ENCODE results near the gene ZNF668. TPM values are rescaled to one million over a fixed set of nuclear protein-coding genes. Genes with fewer than 3 reads are reported as not detected.

Gene ZNF668
- polyA plus RNA-seq, 1 of the 3 experiments (the other 2 are of a cell fraction), result 13.6 TPM

DNA sequence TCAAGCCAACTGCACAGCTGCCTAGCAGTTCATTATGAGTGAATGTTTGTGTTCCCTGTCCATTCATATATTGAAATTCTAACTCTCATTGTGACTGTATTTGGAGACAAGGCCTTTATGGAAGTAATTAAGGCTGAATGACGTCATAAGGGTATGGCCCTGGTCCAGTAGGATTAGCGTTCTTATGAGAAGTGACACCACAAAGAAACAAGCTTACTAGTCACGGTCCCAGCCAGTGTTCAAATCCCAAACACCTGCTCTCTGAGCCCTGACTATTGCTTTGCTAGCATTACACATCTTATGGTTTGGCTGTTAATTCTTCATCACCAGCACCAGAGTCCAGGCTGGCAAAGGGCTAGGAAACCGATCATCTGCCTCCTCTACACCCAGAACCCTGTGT lies 2.2 kb downstream of the ZNF668 start (continued):
- TF ChIP-seq, protein P1, sequence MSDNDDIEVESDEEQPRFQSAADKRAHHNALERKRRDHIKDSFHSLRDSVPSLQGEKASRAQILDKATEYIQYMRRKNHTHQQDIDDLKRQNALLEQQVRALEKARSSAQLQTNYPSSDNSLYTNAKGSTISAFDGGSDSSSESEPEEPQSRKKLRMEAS (IDR thresholded peaks at IDR 0.05; ENCODE audit: low read depth), result no peak
- TF ChIP-seq FOXJ3 (CRISPR knock-in tag; IDR thresholded peaks at IDR 0.05), result no peak
- TF ChIP-seq FOXM1 (IDR thresholded peaks at IDR 0.05; ENCODE audit: low read depth), result no peak
- TF ChIP-seq RCOR1 (IDR thresholded peaks at IDR 0.05; ENCODE audit: low read length), result no peak

- H3K9ac ChIP-seq, result no peak overlapping the region
- ChIA-PET POLR2A (no interaction called here), CTCF (interaction anchor here (0.8 kb wide), 1 partner anchor 82 kb away, joined by 3 read pairs; no protein-coding TSS in a partner anchor)
- no peaks in the 10 kb centered on the region for H3K9me3 ChIP-seq
- peaks cover 96% of the 10 kb centered on the region for H3K79me2 ChIP-seq (ENCODE audit: insufficient read depth)
- H3K27ac ChIP-seq (ENCODE audit: low read depth in 2 of 2, low read length in 1 of 2), result no peak overlapping the region
- H3K27me3 ChIP-seq (ENCODE audit: insufficient read depth), result no peaks in the 10 kb centered on the region
- H2AFZ ChIP-seq (ENCODE audit: low read depth), result no peak overlapping the region
- DNase-seq, result no peak
- H3K4me1 ChIP-seq (ENCODE audit: control insufficient read depth in 1 of 2, insufficient read depth in 2 of 2, low read depth in 1 of 2, low read length in 1 of 2), result peaks cover 3 to 17% of the 10 kb centered on the region in 2 experiments; a peak in 3 of 4 replicates
- H3K4me2 ChIP-seq, result no peak overlapping the region
- H3K9me2 ChIP-seq, result no peaks in the 10 kb centered on the region
- peaks cover 12% of the 10 kb centered on the region for H3F3A ChIP-seq (replicated peaks; ENCODE audit: insufficient read depth)
- TF ChIP-seq NFIC (IDR thresholded peaks at IDR 0.05; ENCODE audit: borderline replicate concordance) (no peak), CTCF (IDR thresholded peaks at IDR 0.05) (no peak), YY1 (IDR thresholded peaks at IDR 0.05; ENCODE audit: low read depth) (no peak), USF2 (IDR thresholded peaks at IDR 0.05; ENCODE audit: borderline replicate concordance, low read depth, low read length) (no peak), SIN3A (IDR thresholded peaks at IDR 0.05; ENCODE audit: borderline replicate concordance, low read depth, low read length) (no peak), GABPA (IDR thresholded peaks at IDR 0.05; ENCODE audit: low read depth) (no peak), SMC3 (IDR thresholded peaks at IDR 0.05; ENCODE audit: low read depth, low read length) (no peak), ELF1 (IDR thresholded peaks at IDR 0.05) (no peak), EP300 (IDR thresholded peaks at IDR 0.05; ENCODE audit: borderline replicate concordance in 1 of 2, low read depth in 1 of 2, low read length in 1 of 2) (no peak), REST (IDR thresholded peaks at IDR 0.05; ENCODE audit: low read depth, low read length) (no peak), GATA2 (CRISPR knock-in tag; IDR thresholded peaks at IDR 0.05) (no peak), MXI1 (IDR thresholded peaks at IDR 0.05; ENCODE audit: low read depth, low read length) (no peak), CHD2 (IDR thresholded peaks at IDR 0.05; ENCODE audit: low read length, partially characterized antibody) (no peak)
- TF ChIP-seq, protein P1 (IDR thresholded peaks at IDR 0.05; ENCODE audit: low read depth), result no peak
- H4K20me1 ChIP-seq (ENCODE audit: insufficient read depth), result no peaks in the 10 kb centered on the region
- H3K36me3 ChIP-seq (replicated peaks in 1 of 2; ENCODE audit: control insufficient read depth in 1 of 2, insufficient read depth in 2 of 2, low read length in 1 of 2), result peaks cover 0 to 8% of the 10 kb centered on the region in 2 experiments
- H3K4me3 ChIP-seq (ENCODE audit: low read depth in 2 of 2, low read length in 1 of 2), result no peak overlapping the region
- 94% methylated on average over 3 of the region's 3 CpGs for WGBS (ENCODE audit: low lambda C conversion rate)
Observed at GRCh38 chr16:31067342-31067741, 6.7 kb downstream of the ZNF668 start.

Data from SK-N-SH (cell line).